AG04449 (cell line): ENCODE measurements around the gene GSX2.

ENCODE experiments used
- CTCF ChIA-PET: fragments of 350-600 bp; formaldehyde crosslinking; extraction: SDS; loops from one replicate; lab custom pipeline; 2021; ENCODE audit warnings: antibody characterized with exemption; lab: Yijun Ruan, JAX
- POLR2A ChIA-PET: fragments of 400-600, 350-600 bp; formaldehyde crosslinking; extraction: SDS; loops from one replicate; lab custom pipeline; 2020; ENCODE audit warnings: antibody characterized with exemption, inconsistent platforms; lab: Yijun Ruan, JAX
- DNase-seq: peaks from one replicate; pipeline ENCODE4 v3.0.0-alpha.2; 2010; ENCODE audit warnings: low read depth, low spot score
- H3K4me3 ChIP-seq: 2 replicates; pipeline ENCODE4 v1.5.1; 2011; ENCODE audit warnings: low read depth, mild to moderate bottlenecking, control low read depth, low read length
- CTCF ChIP-seq: IDR thresholded peaks from one replicate; pipeline ENCODE4 v1.5.1; 2011; ENCODE audit warnings: mild to moderate bottlenecking, moderate library complexity, low read length, control low read depth, inconsistent platforms; ENCODE audit not compliant: insufficient read depth; ENCODE audit errors: missing control alignments

The GSX2 gene

GRCh38 chr4:54063737-54064316 is 36.1 kb upstream of the GSX2 start:
- CTCF ChIA-PET: interaction anchor here (1.6 to 2.6 kb wide), 4 partner anchors 10 to 169 kb away, joined by 4 to 10 read pairs (median 5); no protein-coding TSS in a partner anchor
- no peak for DNase-seq
- no peak for TF ChIP-seq CTCF
- POLR2A ChIA-PET: no interaction called here
- H3K4me3 ChIP-seq: peak overlapping the region; percentile 87

- peak within 1 kb of the TSS; percentile 87 for H3K4me3 ChIP-seq
- DNase-seq: no peak
- POLR2A ChIA-PET: interaction anchor here (1.0 kb wide), 1 partner anchor 376 kb away, joined by 3 read pairs; no protein-coding TSS in a partner anchor
- TF ChIP-seq CTCF: no peak
- CTCF ChIA-PET: interaction anchor here (1.6 to 2.6 kb wide), 4 partner anchors 10 to 169 kb away, joined by 4 to 10 read pairs (median 5); no protein-coding TSS in a partner anchor
Measured at GRCh38 chr4:54064317-54065111, 35.4 kb upstream of the GSX2 start, which contains the start of gene CHIC2. Gene CHIC2, minus strand, starts transcription at chr4:54064605. Its CDS starts 305 bp downstream, at chr4:54064300.

- POLR2A ChIA-PET: interaction anchor here (0.7 to 1.0 kb wide), 2 partner anchors 16 to 377 kb away, joined by 3 read pairs; no protein-coding TSS in a partner anchor
Measured at GRCh38 chr4:54065282-54066087, 34.5 kb upstream of the GSX2 start.

GRCh38 chr4:54066088-54066415 is 33.9 kb upstream of the GSX2 start:
- DNase-seq: no peak
- POLR2A ChIA-PET: interaction anchor here (0.7 kb wide), 2 partner anchors 16 to 137 kb away, joined by 3 to 5 read pairs; no protein-coding TSS in a partner anchor
- no peak overlapping the region for H3K4me3 ChIP-seq
- no peak for TF ChIP-seq CTCF
- CTCF ChIA-PET: interaction anchor here (1.0 to 3.4 kb wide), 3 partner anchors 152 to 361 kb away, joined by 3 to 16 read pairs (median 3); no protein-coding TSS in a partner anchor

More at GRCh38 chr4:54065282-54066087, 34.5 kb upstream of the GSX2 start:
- no peak overlapping the region for H3K4me3 ChIP-seq
- no peak for DNase-seq
- CTCF ChIA-PET: interaction anchor here (1.0 to 3.4 kb wide), 3 partner anchors 153 to 360 kb away, joined by 3 to 16 read pairs (median 3); no protein-coding TSS in a partner anchor
- no peak for TF ChIP-seq CTCF

- POLR2A ChIA-PET: interaction anchor here (0.5 to 0.7 kb wide), 2 partner anchors 12 to 138 kb away, joined by 3 to 5 read pairs; no protein-coding TSS in a partner anchor
- no peak overlapping the region for H3K4me3 ChIP-seq
- DNase-seq: no peak
- CTCF ChIA-PET: interaction anchor here (1.4 to 3.4 kb wide), 2 partner anchors 152 to 361 kb away, joined by 3 to 16 read pairs; no protein-coding TSS in a partner anchor
- no peak for TF ChIP-seq CTCF
Measured at GRCh38 chr4:54066718-54067129, 33.2 kb upstream of the GSX2 start.
